SK-N-SH treated with all-trans-retinoic acid at 6 μM for 48 hours (cell line): ENCODE data around the gene SIRPA.

Experiments used
- ATAC-seq: fragments of 200-7000 bp; cut with Tn5 transposase; 3 replicates; pipeline ENCODE4 v1.9.1; 2020; ENCODE audit warnings: mild to moderate bottlenecking, moderate library complexity
- ARNTL ChIP-seq: fragments of 450-650 bp; formaldehyde crosslinking; IDR thresholded peaks from 2 replicates; pipeline ENCODE4 v1.5.0; 2020; ENCODE audit warnings: low read depth, mild to moderate bottlenecking, moderate library complexity, borderline replicate concordance
- BACH2 ChIP-seq: fragments of 250-450 bp; sonication (Bioruptor Pico); IDR thresholded peaks from 2 replicates; pipeline ENCODE4 v1.9.0; 2021; ENCODE audit warnings: mild to moderate bottlenecking, borderline replicate concordance
- CREB5 ChIP-seq: fragments of 250-450 bp; sonication (Bioruptor Pico); IDR thresholded peaks from 2 replicates; pipeline ENCODE4 v1.5.1; 2020; ENCODE audit warnings: low read depth, mild to moderate bottlenecking, moderate library complexity
- CSDC2 ChIP-seq: fragments of 250-450 bp; sonication (Bioruptor Pico); IDR thresholded peaks from 2 replicates; pipeline ENCODE4 v1.5.0; 2020; ENCODE audit warnings: mild to moderate bottlenecking, moderate library complexity
- GLIS3 ChIP-seq: fragments of 250-450 bp; sonication (Bioruptor Pico); IDR thresholded peaks from 2 replicates; pipeline ENCODE4 v1.5.0; 2020; ENCODE audit warnings: mild to moderate bottlenecking, moderate library complexity
- ISL1 ChIP-seq: fragments of 250-450 bp; sonication (Bioruptor Pico); IDR thresholded peaks from 2 replicates; pipeline ENCODE4 v2.1.2; 2022; ENCODE audit warnings: mild to moderate bottlenecking, moderate library complexity
- OSR1 ChIP-seq: fragments of 250-450 bp; sonication (Bioruptor Pico); IDR thresholded peaks from 2 replicates; pipeline ENCODE4 v1.8.0; 2022; ENCODE audit warnings: moderate library complexity, mild to moderate bottlenecking, inconsistent platforms
- PATZ1 ChIP-seq: fragments of 250-450 bp; sonication (Bioruptor Pico); IDR thresholded peaks from 2 replicates; pipeline ENCODE4 v1.8.0; 2020; ENCODE audit warnings: mild to moderate bottlenecking, moderate library complexity, borderline replicate concordance
- POU6F1 ChIP-seq: fragments of 250-450 bp; sonication (Bioruptor Pico); IDR thresholded peaks from 2 replicates; pipeline ENCODE4 v1.8.0; 2021; ENCODE audit warnings: low read depth, mild to moderate bottlenecking, moderate library complexity, borderline replicate concordance
- PPARA ChIP-seq: fragments of 250-450 bp; sonication (Bioruptor Pico); IDR thresholded peaks from 2 replicates; pipeline ENCODE4 v1.5.0; 2020; ENCODE audit warnings: mild to moderate bottlenecking, borderline replicate concordance
- RARB ChIP-seq: fragments of 250-450 bp; sonication (Bioruptor Pico); IDR thresholded peaks from 2 replicates; pipeline ENCODE4 v1.8.0; 2021; ENCODE audit warnings: mild to moderate bottlenecking, moderate library complexity
- SNAI2 ChIP-seq: fragments of 250-450 bp; sonication (Bioruptor Pico); IDR thresholded peaks from 2 replicates; pipeline ENCODE4 v1.5.0; 2020; ENCODE audit warnings: mild to moderate bottlenecking, moderate library complexity
- TCF4 ChIP-seq: fragments of 250-450 bp; sonication (Bioruptor Pico); IDR thresholded peaks from 2 replicates; pipeline ENCODE4 v1.8.0; 2021; ENCODE audit warnings: mild to moderate bottlenecking, moderate library complexity, borderline replicate concordance
- TOX ChIP-seq: fragments of 250-450 bp; sonication (Bioruptor Pico); IDR thresholded peaks from 2 replicates; pipeline ENCODE4 v1.8.0; 2021; ENCODE audit warnings: mild to moderate bottlenecking, moderate library complexity, borderline replicate concordance
- TSHZ2 ChIP-seq: fragments of 250-450 bp; sonication (Bioruptor Pico); IDR thresholded peaks from 2 replicates; pipeline ENCODE4 v1.5.0; 2020; ENCODE audit warnings: mild to moderate bottlenecking, moderate library complexity
- ZC3H10 ChIP-seq: fragments of 250-450 bp; sonication (Bioruptor Pico); IDR thresholded peaks from 2 replicates; pipeline ENCODE4 v1.5.1; 2021; ENCODE audit warnings: mild to moderate bottlenecking, moderate library complexity
- ZFP30 ChIP-seq: fragments of 450-650 bp; formaldehyde crosslinking; IDR thresholded peaks from 2 replicates; pipeline ENCODE4 v1.5.0; 2022; ENCODE audit warnings: mild to moderate bottlenecking, moderate library complexity
- ZNF565 ChIP-seq: fragments of 450-650 bp; formaldehyde crosslinking; conservative IDR thresholded peaks from 2 replicates; pipeline ENCODE4 v1.5.0; 2020; ENCODE audit warnings: low read depth, mild to moderate bottlenecking, moderate library complexity
- ZNF70 ChIP-seq: fragments of 450-650 bp; formaldehyde crosslinking; IDR thresholded peaks from 2 replicates; pipeline ENCODE4 v1.5.0; 2020; ENCODE audit warnings: mild to moderate bottlenecking, moderate library complexity
- ZNF8 ChIP-seq: fragments of 450-650 bp; formaldehyde crosslinking; IDR thresholded peaks from 2 replicates; pipeline ENCODE4 v1.5.0; 2020; ENCODE audit warnings: mild to moderate bottlenecking, moderate library complexity

The SIRPA gene

GRCh38 chr20:1979106-1979778, 84.0 kb downstream of the SIRPA start:
- TF ChIP-seq ZNF70 (CRISPR knock-in tag) (no peak), CSDC2 (no peak)
- no peak for ATAC-seq

- no peak for TF ChIP-seq TOX (CRISPR knock-in tag)
- TF ChIP-seq ZC3H10 (CRISPR knock-in tag) = no peak
- no peak for TF ChIP-seq PPARA (CRISPR knock-in tag)
- TF ChIP-seq RARB (CRISPR knock-in tag) = no peak
- TF ChIP-seq CSDC2 = no peak
- ATAC-seq = no peak
Observed at GRCh38 chr20:1982686-1983085, 87.5 kb downstream of the SIRPA start.

GRCh38 chr20:1983301-1983700, 88.1 kb downstream of the SIRPA start:
- TF ChIP-seq PATZ1 (no peak), ARNTL (CRISPR knock-in tag) (no peak), RARB (CRISPR knock-in tag) (no peak), OSR1 (no peak), GLIS3 (CRISPR knock-in tag) (no peak), POU6F1 (no peak), CREB5 (CRISPR knock-in tag) (no peak), TOX (CRISPR knock-in tag) (no peak), BACH2 (CRISPR knock-in tag) (no peak), ZC3H10 (CRISPR knock-in tag) (no peak), PPARA (CRISPR knock-in tag) (no peak), ZNF70 (CRISPR knock-in tag) (no peak), TCF4 (CRISPR knock-in tag) (no peak), TSHZ2 (CRISPR knock-in tag) (no peak), ZFP30 (CRISPR knock-in tag) (no peak), ZNF8 (no peak), ISL1 (CRISPR knock-in tag) (no peak), SNAI2 (CRISPR knock-in tag) (no peak), ZNF565 (CRISPR knock-in tag) (no peak)
- ATAC-seq = no peak

- no peak for TF ChIP-seq OSR1
- ATAC-seq = peak; percentile 61; the same call in 2 of the 3 replicates
Observed at GRCh38 chr20:1987826-1988225, 92.6 kb downstream of the SIRPA start.
